Smooth muscle cell of bladder (primary cell): ENCODE results near the gene CTNS. TPM values are rescaled to one million over a fixed set of nuclear protein-coding genes. Genes with fewer than 3 reads are reported as not detected.

Experiments
- total RNA-seq: library from RNA; depleted of rRNA; stranded (reverse); fragments of >200 nt; gene quantifications from 2 replicates; pipeline ENCODE4 v1.2.3, GENCODE V29; 2014

Gene CTNS
- 15.2 and 23.0 TPM in 2 replicates for total RNA-seq

GRCh38 chr17:3636154-3636907 is at the start of gene CTNS, which contains the start of gene SHPK:
Gene CTNS, plus strand, starts transcription at chr17:3636760. Its CDS starts 3,447 bp downstream, at chr17:3640207.
Gene SHPK, minus strand, starts transcription at chr17:3636250. Its CDS starts 31 bp downstream, at chr17:3636219.

GRCh38 chr17:3668279-3669084 is 31.9 kb downstream of the CTNS start, which contains the start of the genes EMC6 and TAX1BP3:
Gene EMC6, plus strand, starts transcription at chr17:3668812. Its CDS starts 335 bp downstream, at chr17:3669147.
Gene TAX1BP3, minus strand, starts transcription at chr17:3668578. Its CDS starts 52 bp downstream, at chr17:3668526.

GRCh38 chr17:3695723-3696411 is 59.3 kb downstream of the CTNS start, which contains the start of gene P2RX5:
Gene P2RX5, minus strand, starts transcription at chr17:3696155. Its CDS starts 150 bp downstream, at chr17:3696005.

Other genes with a start within 250 kb of the CTNS start
- gene OR1E1, start 238.3 kb upstream of the CTNS start, total RNA-seq, result not detected in 2 replicates
- not detected in 2 replicates for gene OR3A3, start 225.4 kb upstream of the CTNS start, total RNA-seq
- gene OR1E2, start 202.9 kb upstream of the CTNS start, total RNA-seq, result not detected in 2 replicates
- 0.09 and 1.8 TPM in 2 replicates for gene SPATA22, start 164.9 kb upstream of the CTNS start, total RNA-seq
- 3.6 and 7.6 TPM in 2 replicates for gene ASPA, start 160.8 kb upstream of the CTNS start, total RNA-seq
- gene TRPV3, start 78.9 kb upstream of the CTNS start, total RNA-seq, result 1.4 and 4.3 TPM in 2 replicates
- 1.3 and 2.7 TPM in 2 replicates for gene TRPV1, start 27.3 kb upstream of the CTNS start, total RNA-seq
- gene SHPK, start 510 bp upstream of the CTNS start, total RNA-seq, result 9.4 and 11.7 TPM in 2 replicates
- gene TAX1BP3, start 31.8 kb downstream of the CTNS start, total RNA-seq, result 124 and 168 TPM in 2 replicates
- 11.8 and 15.1 TPM in 2 replicates for gene EMC6, start 32.1 kb downstream of the CTNS start, total RNA-seq
- gene P2RX5, start 59.4 kb downstream of the CTNS start, total RNA-seq, result 0.71 and 1.2 TPM in 2 replicates
- 0.71 and 0.83 TPM in 2 replicates for gene HASPIN, start 87.1 kb downstream of the CTNS start, total RNA-seq
- gene ITGAE, start 164.4 kb downstream of the CTNS start, total RNA-seq, result 18.4 and 23.2 TPM in 2 replicates
- 19.7 and 19.9 TPM in 2 replicates for gene NCBP3, start 209.5 kb downstream of the CTNS start, total RNA-seq